Uterus (tissue), 2 donors: Measurements from ENCODE around the gene NOXO1.

Experiments
- POLR2A ChIP-seq, 2 donors: fragments of 450-650 bp; IDR thresholded peaks; one replicate each; pipeline ENCODE4 v1.6.1; 2016; ENCODE audit warnings: antibody characterized with exemption in 2 of 2, mild to moderate bottlenecking in 1 of 2, moderate library complexity in 1 of 2
- TF ChIP-seq, protein P1 (sequence below), 4 experiments: fragments of 200-600 bp in 2 of 4; fragments of 450-650 bp in 2 of 4; sonication (generic) in 2 of 4; IDR thresholded peaks; one replicate each; pipeline ENCODE4 v1.5.1; 2016 to 2019; ENCODE audit warnings: antibody characterized with exemption in 4 of 4, mild to moderate bottlenecking in 2 of 4, moderate library complexity in 1 of 4

DNA sequence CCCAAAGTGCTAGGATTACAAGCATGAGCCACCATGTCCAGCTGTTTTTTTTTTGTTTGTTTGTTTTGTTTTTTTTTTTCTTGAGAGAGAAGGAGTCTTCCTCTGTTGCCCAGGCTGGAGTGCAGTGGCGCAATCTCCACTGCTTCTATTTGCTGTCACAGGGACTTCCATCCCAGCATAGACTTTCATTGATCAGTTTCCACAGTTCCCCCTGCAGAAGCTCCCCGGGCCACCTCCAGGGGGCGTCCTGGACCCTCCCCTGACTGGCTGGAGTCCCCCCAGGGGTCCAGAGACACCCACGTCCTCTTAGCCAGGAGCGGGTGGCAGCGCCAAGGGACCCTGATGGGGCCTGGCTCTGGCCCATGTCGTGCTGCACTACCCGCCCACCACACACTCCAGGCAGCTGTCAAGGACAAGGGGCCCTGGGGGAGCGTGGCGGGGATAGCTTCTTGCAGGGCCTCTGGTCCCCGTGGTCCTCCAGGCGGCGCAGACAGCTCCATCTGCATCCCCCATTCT lies 35.2 kb upstream of the NOXO1 start:
- TF ChIP-seq, protein P1, sequence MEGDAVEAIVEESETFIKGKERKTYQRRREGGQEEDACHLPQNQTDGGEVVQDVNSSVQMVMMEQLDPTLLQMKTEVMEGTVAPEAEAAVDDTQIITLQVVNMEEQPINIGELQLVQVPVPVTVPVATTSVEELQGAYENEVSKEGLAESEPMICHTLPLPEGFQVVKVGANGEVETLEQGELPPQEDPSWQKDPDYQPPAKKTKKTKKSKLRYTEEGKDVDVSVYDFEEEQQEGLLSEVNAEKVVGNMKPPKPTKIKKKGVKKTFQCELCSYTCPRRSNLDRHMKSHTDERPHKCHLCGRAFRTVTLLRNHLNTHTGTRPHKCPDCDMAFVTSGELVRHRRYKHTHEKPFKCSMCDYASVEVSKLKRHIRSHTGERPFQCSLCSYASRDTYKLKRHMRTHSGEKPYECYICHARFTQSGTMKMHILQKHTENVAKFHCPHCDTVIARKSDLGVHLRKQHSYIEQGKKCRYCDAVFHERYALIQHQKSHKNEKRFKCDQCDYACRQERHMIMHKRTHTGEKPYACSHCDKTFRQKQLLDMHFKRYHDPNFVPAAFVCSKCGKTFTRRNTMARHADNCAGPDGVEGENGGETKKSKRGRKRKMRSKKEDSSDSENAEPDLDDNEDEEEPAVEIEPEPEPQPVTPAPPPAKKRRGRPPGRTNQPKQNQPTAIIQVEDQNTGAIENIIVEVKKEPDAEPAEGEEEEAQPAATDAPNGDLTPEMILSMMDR (IDR thresholded peaks at IDR 0.05): no peak
- TF ChIP-seq POLR2A (IDR thresholded peaks at IDR 0.05): no peak
